C4-2B (cell line): ENCODE data around the gene SHMT2.

ENCODE experiments used
- CTCF ChIP-seq: fragments of 450-650 bp; conservative IDR thresholded peaks from 2 replicates; pipeline ENCODE4 v1.5.1; 2017; ENCODE audit warnings: mild to moderate bottlenecking
- ZFX ChIP-seq: fragments of 450-650 bp; IDR thresholded peaks from 2 replicates; pipeline ENCODE4 v1.6.1; 2017

DNA sequence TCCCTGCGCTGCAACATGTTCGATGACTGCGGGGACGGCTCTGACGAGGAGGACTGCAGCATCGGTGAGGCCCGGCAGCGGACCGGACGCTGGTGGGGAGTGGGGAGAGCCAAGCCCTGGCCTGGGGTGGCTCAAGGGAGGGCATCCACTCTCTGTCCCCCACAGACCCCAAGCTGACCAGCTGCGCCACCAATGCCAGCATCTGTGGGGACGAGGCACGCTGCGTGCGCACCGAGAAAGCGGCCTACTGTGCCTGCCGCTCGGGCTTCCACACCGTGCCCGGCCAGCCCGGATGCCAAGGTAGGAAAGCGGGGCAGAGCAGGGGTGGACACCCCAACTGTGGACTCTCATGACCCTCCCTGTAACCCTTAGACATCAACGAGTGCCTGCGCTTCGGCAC, 24.3 kb upstream of the SHMT2 start:
- TF ChIP-seq CTCF = no peak
- TF ChIP-seq ZFX = no peak
